Peyer's patch (tissue), 4 donors: ENCODE data around the gene LEAP2.
A peak's percentile ranks its signal among the peaks of the same experiment; 100 is the strongest.

Experiments used
- POLR2A ChIP-seq, 2 donors: fragments of 450-650 bp; IDR thresholded peaks; one replicate each; pipeline ENCODE4 v1.5.1; 2017; ENCODE audit warnings: antibody characterized with exemption in 2 of 2, mild to moderate bottlenecking in 2 of 2, moderate library complexity in 2 of 2
- TF ChIP-seq, protein P1 (sequence below), 6 experiments: fragments of 450-650 bp in 4 of 6; fragments of 200-600 bp in 2 of 6; sonication (generic) in 1 of 6; IDR thresholded peaks; one replicate each; pipeline ENCODE4 v1.5.1; 2017 to 2019; ENCODE audit warnings: antibody characterized with exemption in 6 of 6, mild to moderate bottlenecking in 3 of 6, moderate library complexity in 1 of 6

DNA sequence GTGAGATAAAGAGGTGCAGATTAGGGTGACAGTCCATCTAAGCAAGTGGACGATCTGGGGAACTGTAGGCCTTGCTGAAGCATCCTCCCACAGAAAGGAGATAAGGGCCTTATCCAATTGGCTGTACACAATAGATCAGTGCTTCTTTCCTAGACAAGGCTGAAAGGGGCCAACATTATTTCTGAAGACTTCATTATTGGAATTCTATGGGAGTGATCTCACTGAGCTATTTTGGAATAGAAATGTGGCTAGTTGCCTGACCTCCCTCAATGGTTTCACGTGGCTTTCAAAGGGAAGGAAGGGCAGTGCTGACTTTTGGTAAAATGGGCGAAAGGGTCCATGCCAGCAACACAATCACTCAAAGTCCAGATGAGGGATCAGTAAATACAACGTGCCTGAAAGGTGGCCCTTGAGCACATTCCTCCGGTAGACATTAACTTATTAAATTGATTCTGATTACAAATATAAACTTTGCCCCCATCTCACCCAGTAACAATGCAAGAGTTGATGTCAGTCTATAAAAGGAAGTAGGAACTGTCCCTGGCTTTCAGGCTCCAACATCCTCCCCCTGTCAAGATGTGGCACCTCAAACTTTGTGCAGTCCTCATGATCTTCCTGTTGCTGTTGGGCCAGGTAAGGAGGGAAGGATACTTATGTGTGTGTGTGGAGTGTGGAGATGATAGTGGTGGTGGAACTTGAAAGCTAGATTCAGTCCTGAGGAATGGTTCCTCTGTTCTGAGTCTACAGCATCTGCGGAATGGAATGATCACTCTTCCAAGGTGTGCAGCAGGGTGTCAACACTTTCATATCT lies at the start of gene LEAP2:
- TF ChIP-seq, protein P1, sequence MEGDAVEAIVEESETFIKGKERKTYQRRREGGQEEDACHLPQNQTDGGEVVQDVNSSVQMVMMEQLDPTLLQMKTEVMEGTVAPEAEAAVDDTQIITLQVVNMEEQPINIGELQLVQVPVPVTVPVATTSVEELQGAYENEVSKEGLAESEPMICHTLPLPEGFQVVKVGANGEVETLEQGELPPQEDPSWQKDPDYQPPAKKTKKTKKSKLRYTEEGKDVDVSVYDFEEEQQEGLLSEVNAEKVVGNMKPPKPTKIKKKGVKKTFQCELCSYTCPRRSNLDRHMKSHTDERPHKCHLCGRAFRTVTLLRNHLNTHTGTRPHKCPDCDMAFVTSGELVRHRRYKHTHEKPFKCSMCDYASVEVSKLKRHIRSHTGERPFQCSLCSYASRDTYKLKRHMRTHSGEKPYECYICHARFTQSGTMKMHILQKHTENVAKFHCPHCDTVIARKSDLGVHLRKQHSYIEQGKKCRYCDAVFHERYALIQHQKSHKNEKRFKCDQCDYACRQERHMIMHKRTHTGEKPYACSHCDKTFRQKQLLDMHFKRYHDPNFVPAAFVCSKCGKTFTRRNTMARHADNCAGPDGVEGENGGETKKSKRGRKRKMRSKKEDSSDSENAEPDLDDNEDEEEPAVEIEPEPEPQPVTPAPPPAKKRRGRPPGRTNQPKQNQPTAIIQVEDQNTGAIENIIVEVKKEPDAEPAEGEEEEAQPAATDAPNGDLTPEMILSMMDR (IDR thresholded peaks at IDR 0.05): peak in 1 of 6 experiments; percentile 20
- TF ChIP-seq POLR2A (IDR thresholded peaks at IDR 0.05): peak; percentile 87 to 90
